AML-193 (cell line): ENCODE measurements around the gene PTS.
"Not testable (repeated sequence)": the region's sequence is repeated elsewhere in the genome, so short reads cannot be mapped to it uniquely, and the experiment has no call there.

Experiments
- DNase-seq, 2 experiments: peaks; one replicate each; lab custom pipeline; 2025; lab: John Stamatoyannopoulos, UW

PTS gene

GRCh38 chr11:112226062-112226830 lies at the start of gene PTS:
Gene PTS, plus strand, starts transcription at chr11:112226428. Its CDS starts 16 bp downstream, at chr11:112226444.
- DNase-seq, result peak; percentile 76 to 80

- no peak for DNase-seq
Measured at GRCh38 chr11:112177589-112177988, 48.6 kb upstream of the PTS start.

DNA sequence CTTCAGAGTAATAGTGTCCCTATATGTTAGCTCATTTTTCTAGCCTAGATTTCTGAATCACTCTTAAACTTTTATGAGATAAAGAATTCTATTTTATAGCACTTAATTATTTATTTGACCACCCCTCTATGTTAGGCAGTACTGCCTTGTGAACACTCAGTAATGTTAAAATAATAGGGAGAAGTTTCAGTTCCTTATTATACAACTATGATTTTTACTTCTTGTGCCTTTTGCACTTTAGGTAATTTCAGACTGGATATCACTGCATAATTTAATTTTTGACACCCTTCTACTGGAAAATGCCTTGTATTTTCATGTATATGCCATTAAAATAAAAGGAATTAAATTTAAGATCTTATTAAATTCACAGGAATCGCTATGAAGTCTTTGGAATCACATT lies 47.8 kb upstream of the PTS start:
- no peak for DNase-seq

DNA sequence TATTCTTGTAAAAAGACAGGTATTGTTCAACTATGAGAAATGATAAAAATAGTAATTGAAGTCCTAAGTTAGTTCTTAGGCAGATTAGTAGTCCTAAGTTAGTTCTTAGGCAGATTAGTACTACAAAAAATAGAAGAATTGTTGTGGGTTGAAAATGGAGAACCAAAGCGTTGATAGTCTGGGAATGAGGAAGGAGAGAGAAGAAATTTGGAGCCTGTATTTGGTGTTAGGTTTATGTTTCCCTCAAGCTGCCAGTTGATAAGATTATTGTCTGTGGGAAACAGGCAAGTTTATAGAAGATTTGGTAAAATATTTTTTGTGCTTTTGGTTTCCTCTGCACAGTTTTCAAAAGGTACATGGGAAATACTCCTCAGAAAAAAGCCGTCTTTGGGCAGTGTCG lies 47.3 kb upstream of the PTS start:
- DNase-seq, result no peak

DNA sequence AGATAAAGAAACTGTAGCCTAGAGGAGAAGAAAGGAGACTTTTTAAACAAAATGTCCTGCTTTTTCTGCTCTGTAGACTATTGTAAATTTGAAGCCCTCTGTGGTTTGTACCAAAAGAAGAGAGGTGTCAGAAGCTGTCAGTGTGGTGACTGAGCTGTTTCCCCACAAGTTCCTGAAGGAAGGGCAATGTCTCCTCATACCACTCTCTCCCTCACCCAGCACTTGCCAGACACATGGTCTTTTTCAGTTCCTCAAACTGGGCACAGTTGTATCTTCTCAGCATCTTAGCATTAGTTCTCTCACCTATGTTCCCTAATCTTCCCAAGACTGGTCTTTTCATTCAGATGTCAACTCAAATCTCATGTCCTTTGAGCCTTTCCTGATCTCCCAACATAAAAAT lies 46.6 kb upstream of the PTS start:
- peak; percentile 85 for DNase-seq

- no peak for DNase-seq
Measured at GRCh38 chr11:112182867-112183266, 43.4 kb upstream of the PTS start.

GRCh38 chr11:112185883-112186282 lies 40.3 kb upstream of the PTS start:
- DNase-seq, result no peak

DNA sequence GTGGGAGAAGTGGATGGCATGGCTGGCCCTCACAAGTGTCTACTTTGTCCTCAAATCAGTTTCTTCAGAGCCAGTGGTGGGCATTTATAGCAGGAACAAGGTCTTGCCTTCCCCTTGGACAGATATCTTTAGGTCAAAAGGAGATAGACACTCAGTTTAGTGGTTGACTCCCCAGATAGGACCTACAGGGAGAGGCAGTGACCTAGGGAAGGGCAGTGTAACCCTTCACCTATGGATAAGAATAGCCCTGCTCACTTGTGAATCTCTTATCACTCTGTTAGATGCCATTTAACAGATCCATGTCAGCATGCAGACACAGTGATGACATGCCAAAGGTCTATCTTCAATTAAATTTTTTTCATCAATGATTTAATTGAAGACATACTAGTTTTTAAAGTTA lies 39.9 kb upstream of the PTS start:
- DNase-seq, result no peak

GRCh38 chr11:112195113-112195512 lies 31.1 kb upstream of the PTS start:
- DNase-seq, result peak in 1 of 2 experiments; percentile 4

DNA sequence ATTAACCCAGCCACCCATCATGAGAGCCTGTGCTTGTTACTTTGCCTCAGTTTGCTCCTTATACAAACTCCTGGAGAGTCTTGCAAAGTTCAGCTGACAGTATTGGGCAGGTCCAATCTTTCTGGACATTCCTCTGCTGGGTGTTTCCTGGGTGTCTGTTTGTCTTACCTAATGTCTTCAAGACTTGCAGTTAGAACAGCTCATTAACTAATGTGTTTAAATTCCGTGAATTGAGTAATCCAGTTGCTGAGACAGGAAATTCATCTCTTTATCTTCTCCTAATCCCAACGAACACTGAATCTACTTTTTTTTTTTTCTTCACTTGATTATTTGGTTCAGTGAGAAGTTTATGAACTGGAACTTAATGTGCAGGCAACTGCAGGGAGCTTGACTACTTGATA lies 30.3 kb upstream of the PTS start:
- DNase-seq, result peak; percentile 36 to 53

DNA sequence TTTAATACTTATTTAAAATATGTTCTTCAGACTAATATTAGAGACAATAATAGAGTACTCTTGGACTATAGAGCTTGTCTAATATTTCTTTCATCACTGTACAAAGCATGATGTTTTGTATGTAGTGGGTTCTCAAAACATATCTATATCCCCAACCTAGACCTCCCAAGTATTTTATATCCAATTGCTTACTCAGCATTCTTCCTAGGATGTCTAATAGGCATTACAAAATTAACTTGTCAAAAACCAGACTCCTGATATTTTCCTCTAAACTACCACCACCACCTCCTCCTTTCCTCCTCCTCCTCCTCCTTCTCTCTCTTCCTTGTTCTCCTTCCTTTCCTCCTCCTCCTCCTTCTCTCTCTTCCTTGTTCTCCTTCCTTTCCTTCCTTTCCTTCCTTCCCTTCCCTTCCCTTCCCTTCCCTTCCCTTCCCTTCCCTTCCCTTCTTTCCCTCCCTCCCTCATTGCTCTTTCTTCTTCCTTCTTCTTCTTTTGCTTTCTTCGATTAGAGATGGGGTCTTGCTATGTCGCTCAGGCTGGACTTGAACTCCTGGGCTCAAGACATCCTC lies 29.6 kb upstream of the PTS start:
- no peak for DNase-seq

GRCh38 chr11:112199101-112199500 lies 27.1 kb upstream of the PTS start:
- not testable (repeated sequence) for DNase-seq

- DNase-seq, result peak; percentile 46 to 58
Measured at GRCh38 chr11:112200252-112200651, 26.0 kb upstream of the PTS start.

GRCh38 chr11:112206071-112206470 lies 20.2 kb upstream of the PTS start:
- no peak for DNase-seq

- DNase-seq, result no peak
Measured at GRCh38 chr11:112210890-112211289, 15.3 kb upstream of the PTS start.

DNA sequence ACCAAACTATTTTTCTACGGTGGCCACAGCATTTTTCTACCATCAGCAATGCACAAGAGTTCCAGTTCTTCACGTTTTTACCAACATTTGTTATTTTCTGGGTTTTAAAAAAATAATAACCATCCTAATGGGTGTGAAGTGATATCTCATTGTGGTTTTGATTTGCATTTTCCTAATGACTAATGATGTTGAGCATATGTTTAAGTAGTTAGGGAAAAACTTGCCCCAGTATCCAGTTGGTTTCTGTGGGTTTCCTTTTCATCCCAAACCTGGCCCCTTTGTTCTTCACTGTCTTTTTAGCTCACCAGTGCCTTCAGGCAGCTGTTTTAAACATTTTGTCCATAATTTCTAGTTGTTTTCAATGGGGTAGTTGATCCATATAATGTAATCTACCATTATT lies 14.7 kb upstream of the PTS start:
- DNase-seq, result no peak

GRCh38 chr11:112212290-112212689 lies 13.9 kb upstream of the PTS start:
- DNase-seq, result no peak

DNA sequence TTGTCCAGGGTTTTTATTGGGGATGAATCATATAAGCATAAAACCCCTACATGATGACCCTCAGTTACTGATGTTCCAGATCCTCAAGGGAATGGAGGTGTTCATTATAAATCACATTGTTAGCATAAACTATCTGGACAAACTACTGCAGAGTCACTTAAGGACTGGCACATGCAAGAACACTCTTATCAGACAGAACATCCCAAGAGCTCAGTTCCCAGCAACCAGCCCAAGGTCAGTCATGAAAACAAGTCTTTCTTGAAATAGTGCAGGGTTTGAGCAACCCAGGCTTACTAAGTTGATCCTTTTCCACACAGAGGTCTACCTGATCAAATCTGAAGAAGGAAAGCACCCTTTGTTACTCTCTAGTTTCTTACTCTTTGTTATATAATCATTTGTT lies 13.5 kb upstream of the PTS start:
- no peak for DNase-seq

- DNase-seq, result no peak
Measured at GRCh38 chr11:112213753-112214152, 12.5 kb upstream of the PTS start.

DNA sequence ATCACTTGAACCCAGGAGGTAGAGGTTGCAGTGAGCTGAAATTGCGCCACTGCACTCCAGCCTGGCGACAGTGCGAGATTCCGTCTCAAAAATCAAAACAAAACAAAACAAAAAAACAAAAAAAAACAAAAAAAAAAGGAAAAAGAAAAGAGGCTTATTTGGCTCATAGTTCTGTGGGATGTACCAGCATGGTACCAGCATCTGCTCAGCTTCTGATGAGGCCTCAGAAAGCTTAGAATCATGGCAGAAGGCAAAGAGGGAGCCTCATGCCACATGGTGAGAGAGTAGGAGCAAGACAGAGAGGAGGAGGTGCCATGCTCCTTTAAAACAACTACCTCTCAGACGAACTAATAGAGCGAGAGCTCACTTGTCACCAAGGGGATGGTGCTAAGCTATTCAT lies 10.6 kb upstream of the PTS start:
- DNase-seq, result no peak

DNA sequence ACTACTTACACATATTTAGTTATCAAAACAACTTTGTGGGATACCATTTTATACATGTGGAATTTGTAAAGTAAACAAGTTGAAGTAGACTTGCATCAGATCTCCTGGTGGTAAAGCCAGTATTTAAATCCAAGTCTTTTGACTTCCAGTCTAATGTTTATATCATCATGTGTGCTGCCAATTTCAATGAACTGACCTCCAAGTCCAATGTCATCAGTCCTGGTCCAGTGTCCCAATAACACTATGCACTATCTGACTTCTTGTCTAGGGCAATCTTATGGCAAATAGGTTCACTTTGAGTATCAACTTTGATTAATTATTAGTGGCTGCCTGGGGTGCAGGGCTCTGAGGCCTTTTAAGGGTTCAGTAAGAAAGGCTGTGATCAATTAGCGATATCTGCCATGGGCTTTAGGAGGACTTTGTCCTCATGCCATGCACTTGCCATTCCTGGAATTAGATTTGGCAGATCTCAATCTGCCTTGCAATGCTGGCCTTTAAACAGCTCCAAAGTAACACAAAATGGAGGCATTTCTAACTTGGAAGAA lies 9.6 kb upstream of the PTS start:
- DNase-seq, result no peak

DNA sequence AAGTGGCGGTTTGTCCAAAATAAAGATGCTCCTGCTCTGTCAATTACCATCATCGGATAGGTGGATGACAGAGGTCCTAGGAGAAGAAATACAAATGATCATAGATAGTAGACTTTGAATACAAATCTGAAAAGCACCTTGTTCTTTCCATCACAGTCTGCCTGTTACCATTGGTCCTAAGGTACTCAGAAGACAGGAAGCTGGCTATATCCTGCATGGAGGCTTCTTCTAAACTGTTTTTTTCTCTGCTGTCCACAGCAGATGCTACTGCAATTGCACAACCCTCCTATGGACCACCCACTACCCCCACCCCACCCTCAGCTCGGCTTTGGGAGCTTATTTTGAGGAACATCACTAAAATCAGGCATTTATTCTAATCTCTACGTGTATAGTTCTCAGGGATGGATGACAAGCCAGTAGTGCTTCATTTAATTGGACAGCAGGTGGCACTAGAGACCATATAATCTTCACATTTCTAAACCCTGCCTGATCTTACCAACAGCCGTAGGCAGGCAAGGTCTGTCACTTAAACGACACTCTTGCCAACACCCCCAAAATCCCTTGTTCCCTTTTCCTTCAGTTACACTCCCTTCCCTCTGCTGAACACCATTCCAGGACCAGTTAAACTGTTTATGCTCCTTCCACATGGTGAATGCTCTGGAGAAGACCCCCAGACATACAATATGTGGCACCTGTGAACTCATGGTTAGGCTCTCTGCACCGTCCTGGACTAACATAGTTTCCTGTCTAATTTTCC lies 6.6 kb upstream of the PTS start:
- peak; percentile 75 to 79 for DNase-seq
